Mucosa of stomach (tissue), 1 donor: ENCODE results near the gene DIS3L2.
"Not testable (repeated sequence)": the region's sequence is repeated elsewhere in the genome, so short reads cannot be mapped to it uniquely, and the experiment has no call there.

Experiments used
- H3K27me3 ChIP-seq: one replicate; pipeline ENCODE4 v1.7.0; 2013; ENCODE audit warnings: mild to moderate bottlenecking, low read length; ENCODE audit not compliant: control insufficient read depth, insufficient read depth
- H3K36me3 ChIP-seq: one replicate; pipeline ENCODE4 v1.7.0; 2013; ENCODE audit warnings: low read length; ENCODE audit not compliant: control insufficient read depth, insufficient read depth
- H3K4me1 ChIP-seq: one replicate; pipeline ENCODE4 v1.7.0; 2013; ENCODE audit warnings: mild to moderate bottlenecking, low read length; ENCODE audit not compliant: control insufficient read depth, insufficient read depth
- H3K4me3 ChIP-seq: one replicate; pipeline ENCODE4 v1.7.0; 2013; ENCODE audit warnings: low read length
- H3K9ac ChIP-seq: one replicate; pipeline ENCODE4 v1.7.0; 2013; ENCODE audit warnings: mild to moderate bottlenecking, low read length, moderate library complexity
- H3K9me3 ChIP-seq: one replicate; pipeline ENCODE4 v1.7.0; 2013; ENCODE audit warnings: mild to moderate bottlenecking, low read length, moderate library complexity; ENCODE audit not compliant: control insufficient read depth
- donor health status: Pancreatic carcinoma.

DIS3L2 gene

DNA sequence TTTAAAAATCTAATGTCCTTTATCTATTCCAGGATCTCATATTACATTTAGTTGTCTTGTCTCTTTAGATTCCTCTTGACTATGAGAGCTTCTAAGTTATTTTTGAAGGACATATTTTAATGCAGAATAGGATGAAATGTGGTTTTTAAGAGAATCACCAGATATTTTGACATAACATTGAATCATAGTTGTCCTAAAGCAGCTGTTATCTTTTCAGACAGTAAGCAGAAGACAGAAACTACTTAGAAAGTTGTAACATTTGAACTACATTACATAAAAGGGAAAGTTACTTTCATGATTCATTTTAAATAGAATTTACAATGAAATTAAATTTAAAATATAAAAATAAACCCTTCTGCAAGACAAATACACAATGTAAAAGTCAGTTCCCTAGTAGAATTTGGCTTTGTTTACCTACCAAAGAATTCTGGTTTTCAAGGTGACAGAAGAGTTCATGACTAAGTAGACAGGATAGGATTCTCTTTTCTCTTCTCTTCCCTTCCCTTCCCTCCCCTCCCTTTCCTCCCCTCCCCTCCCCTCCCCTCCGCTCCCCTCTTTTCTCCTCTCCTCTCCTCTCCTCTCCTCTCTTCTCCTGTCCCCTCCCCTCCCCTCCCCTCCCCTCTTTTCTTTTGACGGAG, 186.0 kb downstream of the DIS3L2 start:
- Histone ChIP-seq H3K9ac (no peak overlapping the region), H3K36me3 (no peaks in the 10 kb centered on the region), H3K27me3 (no peaks in the 10 kb centered on the region), H3K9me3 (no peaks in the 10 kb centered on the region), H3K4me1 (no peaks in the 10 kb centered on the region), H3K4me3 (no peak overlapping the region)

GRCh38 chr2:232162187-232162586, 200.7 kb downstream of the DIS3L2 start:
- Histone ChIP-seq H3K36me3 (no peaks in the 10 kb centered on the region), H3K9ac (no peak overlapping the region), H3K4me1 (no peaks in the 10 kb centered on the region), H3K9me3 (no peaks in the 10 kb centered on the region), H3K27me3 (no peaks in the 10 kb centered on the region), H3K4me3 (no peak overlapping the region)

GRCh38 chr2:232170396-232170795, 208.9 kb downstream of the DIS3L2 start:
- H3K36me3 ChIP-seq, result no peaks in the 10 kb centered on the region
- H3K4me3 ChIP-seq, result no peak overlapping the region
- no peaks in the 10 kb centered on the region for H3K4me1 ChIP-seq
- no peak overlapping the region for H3K9ac ChIP-seq
- H3K9me3 ChIP-seq, result no peaks in the 10 kb centered on the region
- no peaks in the 10 kb centered on the region for H3K27me3 ChIP-seq

DNA sequence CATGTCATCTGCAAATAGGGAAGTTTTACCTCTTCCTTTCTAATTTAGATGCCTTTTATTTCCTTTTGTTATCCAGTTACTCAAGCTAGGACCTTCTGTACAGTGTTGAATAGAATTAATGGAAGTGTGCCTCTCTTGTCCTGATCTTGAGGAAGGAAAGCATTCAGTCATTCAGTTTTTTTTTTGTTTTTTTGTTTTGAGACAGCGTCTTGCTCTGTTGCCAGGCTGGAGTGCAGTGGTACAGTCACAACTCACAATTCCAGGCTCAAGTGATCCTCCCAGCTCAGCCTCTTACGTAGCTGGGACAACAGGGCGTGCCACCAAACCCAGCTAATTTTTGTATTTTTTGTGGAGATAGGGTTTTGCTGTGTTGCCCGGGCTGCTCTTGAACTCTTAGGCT, 213.1 kb downstream of the DIS3L2 start:
- Histone ChIP-seq H3K4me3 (no peak overlapping the region), H3K27me3 (no peaks in the 10 kb centered on the region), H3K36me3 (no peaks in the 10 kb centered on the region), H3K4me1 (no peaks in the 10 kb centered on the region), H3K9ac (no peak overlapping the region), H3K9me3 (no peaks in the 10 kb centered on the region)

GRCh38 chr2:232176587-232176986, 215.1 kb downstream of the DIS3L2 start:
- not testable (repeated sequence) for H3K27me3 ChIP-seq, H3K36me3 ChIP-seq, H3K9me3 ChIP-seq, H3K4me1 ChIP-seq, H3K9ac ChIP-seq, H3K4me3 ChIP-seq

GRCh38 chr2:232183279-232183678, 221.8 kb downstream of the DIS3L2 start:
- Histone ChIP-seq H3K9ac (no peak overlapping the region), H3K9me3 (no peaks in the 10 kb centered on the region), H3K36me3 (no peaks in the 10 kb centered on the region), H3K27me3 (no peaks in the 10 kb centered on the region), H3K4me3 (no peak overlapping the region), H3K4me1 (peaks cover 3% of the 10 kb centered on the region)

GRCh38 chr2:232184346-232184745, 222.8 kb downstream of the DIS3L2 start:
- Histone ChIP-seq H3K4me1 (peaks cover 5% of the 10 kb centered on the region), H3K36me3 (no peaks in the 10 kb centered on the region), H3K27me3 (no peaks in the 10 kb centered on the region), H3K4me3 (no peak overlapping the region), H3K9ac (no peak overlapping the region), H3K9me3 (no peaks in the 10 kb centered on the region)

DNA sequence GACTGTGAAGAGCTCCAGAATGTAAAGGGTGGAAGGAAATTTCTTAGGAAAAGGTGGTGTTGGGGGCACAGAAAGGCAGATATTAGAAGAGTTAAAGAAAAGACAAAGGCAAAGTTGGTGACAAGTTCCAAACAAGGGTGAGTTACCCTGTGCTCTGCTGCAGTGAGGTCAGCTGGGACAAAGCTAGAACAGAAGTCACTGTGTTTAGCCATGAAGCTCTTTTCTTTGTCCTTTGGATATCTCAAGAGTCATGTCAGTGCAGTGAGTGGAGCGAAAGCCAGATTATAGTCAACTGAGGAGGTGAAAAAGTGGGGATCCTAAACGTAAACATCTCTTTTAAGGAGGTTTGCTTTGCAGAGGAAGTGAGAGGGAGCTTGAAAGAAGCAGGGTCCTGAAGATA, 229.3 kb downstream of the DIS3L2 start:
- no peak overlapping the region for H3K9ac ChIP-seq
- peaks cover 6% of the 10 kb centered on the region for H3K4me1 ChIP-seq
- no peak overlapping the region for H3K4me3 ChIP-seq
- no peaks in the 10 kb centered on the region for H3K36me3 ChIP-seq
- no peaks in the 10 kb centered on the region for H3K9me3 ChIP-seq
- no peaks in the 10 kb centered on the region for H3K27me3 ChIP-seq

DNA sequence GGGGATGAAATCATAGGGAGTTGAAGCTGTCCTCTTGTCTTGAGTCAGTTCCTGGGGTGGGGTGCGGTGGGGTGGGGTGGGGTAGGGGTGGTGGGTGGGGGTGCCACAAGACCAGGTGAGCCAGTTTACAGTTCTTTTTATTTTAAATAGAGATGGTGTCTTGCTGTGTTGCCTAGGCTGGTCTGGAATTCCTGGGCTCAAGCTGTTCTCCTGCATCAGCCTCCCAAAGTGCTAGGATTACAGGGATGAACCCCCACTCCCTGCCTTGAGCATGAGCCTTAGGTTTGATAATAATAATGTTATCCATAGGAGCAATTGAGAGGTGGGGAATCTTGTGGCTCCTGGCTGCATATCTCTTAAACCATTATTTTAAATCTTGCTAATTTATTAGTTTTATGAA, 234.0 kb downstream of the DIS3L2 start:
- Histone ChIP-seq H3K27me3 (no peaks in the 10 kb centered on the region), H3K4me1 (no peaks in the 10 kb centered on the region), H3K9me3 (no peaks in the 10 kb centered on the region), H3K4me3 (no peak overlapping the region), H3K9ac (no peak overlapping the region), H3K36me3 (no peaks in the 10 kb centered on the region)

- no peaks in the 10 kb centered on the region for H3K9me3 ChIP-seq
- no peaks in the 10 kb centered on the region for H3K27me3 ChIP-seq
- no peak overlapping the region for H3K9ac ChIP-seq
- H3K4me3 ChIP-seq, result no peak overlapping the region
- H3K4me1 ChIP-seq, result no peaks in the 10 kb centered on the region
- no peaks in the 10 kb centered on the region for H3K36me3 ChIP-seq
These were observed 235.3 kb downstream of the DIS3L2 start for GRCh38 chr2:232196802-232197201.

- Histone ChIP-seq H3K36me3 (no peaks in the 10 kb centered on the region), H3K9ac (no peak overlapping the region), H3K4me3 (no peak overlapping the region), H3K9me3 (no peaks in the 10 kb centered on the region), H3K27me3 (no peaks in the 10 kb centered on the region), H3K4me1 (no peaks in the 10 kb centered on the region)
These were observed 238.7 kb downstream of the DIS3L2 start for GRCh38 chr2:232200195-232200594.

- Histone ChIP-seq H3K4me3 (no peak overlapping the region), H3K36me3 (no peaks in the 10 kb centered on the region), H3K9ac (no peak overlapping the region), H3K27me3 (no peaks in the 10 kb centered on the region), H3K4me1 (no peaks in the 10 kb centered on the region), H3K9me3 (no peaks in the 10 kb centered on the region)
These were observed 241.8 kb downstream of the DIS3L2 start for GRCh38 chr2:232203166-232203891.
